GM23338 (cell line): Measurements from ENCODE around the gene ESR1. TPM values are rescaled to one million over a fixed set of nuclear protein-coding genes. Genes with fewer than 3 reads are reported as not detected.

Source experiments
- ATAC-seq: fragments of 200-7000 bp; cut with Tn5 transposase; 3 replicates; pipeline ENCODE4 v1.9.1; 2020
- DNase-seq: peaks from one replicate; pipeline ENCODE4 v3.0.0-alpha.2; 2015; ENCODE audit warnings: low spot score
- H2AFZ ChIP-seq: fragments of 200-600 bp; sonication (generic); 2 replicates; pipeline ENCODE4 v1.8.0; 2016; ENCODE audit warnings: antibody characterized with exemption, mild to moderate bottlenecking, moderate library complexity
- H3F3A ChIP-seq: fragments of 200-600 bp; sonication (generic); replicated peaks from 2 replicates; pipeline ENCODE4 v1.8.0; 2017; ENCODE audit warnings: antibody characterized with exemption, mixed run types, low read depth
- H3K27ac ChIP-seq: fragments of 200-600 bp; sonication (generic); 2 replicates; pipeline ENCODE4 v1.6.1; 2016; ENCODE audit warnings: low read depth
- H3K27me3 ChIP-seq: fragments of 200-600 bp; sonication (generic); 2 replicates; pipeline ENCODE4 v1.8.0; 2016; ENCODE audit warnings: mild to moderate bottlenecking, mixed run types, moderate library complexity; ENCODE audit not compliant: insufficient read depth
- H3K36me3 ChIP-seq: fragments of 200-600 bp; sonication (generic); 2 replicates; pipeline ENCODE4 v1.8.0; 2016; ENCODE audit warnings: mild to moderate bottlenecking; ENCODE audit not compliant: insufficient read depth
- H3K4me1 ChIP-seq: fragments of 200-600 bp; sonication (generic); 2 replicates; pipeline ENCODE4 v1.8.0; 2016; ENCODE audit warnings: mild to moderate bottlenecking, moderate library complexity; ENCODE audit not compliant: insufficient read depth
- H3K4me2 ChIP-seq: fragments of 200-600 bp; sonication (generic); 2 replicates; pipeline ENCODE4 v1.7.1; 2017; ENCODE audit warnings: mixed run types
- H3K4me3 ChIP-seq: fragments of 200-600 bp; sonication (generic); 2 replicates; pipeline ENCODE4 v1.6.1; 2016; ENCODE audit warnings: mixed run types
- H3K79me2 ChIP-seq: fragments of 200-600 bp; sonication (generic); replicated peaks from 2 replicates; pipeline ENCODE4 v1.8.0; 2017; ENCODE audit warnings: mild to moderate bottlenecking; ENCODE audit not compliant: insufficient read depth
- H3K9me2 ChIP-seq: fragments of 200-600 bp; sonication (generic); 2 replicates; pipeline ENCODE4 v1.8.0; 2017; ENCODE audit not compliant: insufficient read depth
- H4K20me1 ChIP-seq: fragments of 200-600 bp; sonication (generic); replicated peaks from 2 replicates; pipeline ENCODE4 v1.8.0; 2017; ENCODE audit warnings: mild to moderate bottlenecking; ENCODE audit not compliant: insufficient read depth
- H3K27ac Mint-ChIP-seq: 2 replicates; pipeline ENCODE4 v1.8.0; 2020; ENCODE audit warnings: inconsistent platforms, mild to moderate bottlenecking, moderate library complexity, mixed read lengths
- H3K27me3 Mint-ChIP-seq: 3 replicates; pipeline ENCODE4 v1.8.0; 2022; ENCODE audit warnings: low read depth, mild to moderate bottlenecking, moderate library complexity, mixed read lengths, inconsistent platforms; ENCODE audit not compliant: insufficient read depth, poor library complexity
- H3K36me3 Mint-ChIP-seq: 3 replicates; pipeline ENCODE4 v1.8.0; 2021; ENCODE audit warnings: low read depth, mild to moderate bottlenecking, inconsistent platforms, moderate library complexity, mixed read lengths
- H3K4me1 Mint-ChIP-seq: 3 replicates; pipeline ENCODE4 v1.8.0; 2020; ENCODE audit warnings: mild to moderate bottlenecking, inconsistent platforms, mixed read lengths
- H3K4me3 Mint-ChIP-seq: 3 replicates; pipeline ENCODE4 v1.8.0; 2021; ENCODE audit warnings: moderate library complexity, mild to moderate bottlenecking, inconsistent platforms, mixed read lengths
- H3K9me3 Mint-ChIP-seq: 3 replicates; pipeline ENCODE4 v1.8.0; 2020; ENCODE audit warnings: moderate library complexity, mild to moderate bottlenecking, inconsistent platforms, mixed read lengths
- CREB1 ChIP-seq: fragments of 250-450 bp; sonication (Bioruptor Pico); IDR thresholded peaks from 2 replicates; pipeline ENCODE4 v1.5.0; 2020; ENCODE audit warnings: low read depth, mild to moderate bottlenecking, moderate library complexity
- EZH2 ChIP-seq: fragments of 200-600 bp; sonication (generic); IDR thresholded peaks from one replicate; pipeline ENCODE4 v1.8.0; 2017; ENCODE audit warnings: antibody characterized with exemption, mild to moderate bottlenecking, low read depth; ENCODE audit not compliant: unreplicated experiment
- EZH2phosphoT487 ChIP-seq: fragments of 200-600 bp; sonication (generic); IDR thresholded peaks from one replicate; pipeline ENCODE4 v1.8.1; 2018; ENCODE audit warnings: antibody characterized with exemption; ENCODE audit not compliant: unreplicated experiment
- ZNF114 ChIP-seq: fragments of 250-450 bp; sonication (Bioruptor Pico); IDR thresholded peaks from 2 replicates; pipeline ENCODE4 v1.5.0; 2020; ENCODE audit warnings: mild to moderate bottlenecking, moderate library complexity
- ZNF331 ChIP-seq: fragments of 250-450 bp; sonication (Bioruptor Pico); IDR thresholded peaks from 2 replicates; pipeline ENCODE4 v1.5.0; 2020; ENCODE audit warnings: low read depth, mild to moderate bottlenecking, moderate library complexity
- polyA plus RNA-seq: library from polyadenylated mRNA; unstranded; fragments of >200 nt; fragmentation: Nextera tagmentation; extraction: Ambion mirVana; gene quantifications from 2 replicates; pipeline ENCODE4 v1.2.1, GENCODE V29; 2016
- total RNA-seq: library from RNA; depleted of rRNA; stranded (reverse); fragments of >200 nt; shearing (Covaris generic); gene quantifications from 2 replicates; pipeline ENCODE4 v1.2.3, GENCODE V29; 2014
- TF ChIP-seq, protein P1 (sequence below), 2 experiments: fragments of 200-600 bp in 1 of 2; sonication (generic) in 1 of 2; conservative IDR thresholded peaks; 2 replicates each; pipeline versions ENCODE4 v1.5.1 to v1.6.1; 2016 to 2017; ENCODE audit warnings: antibody characterized with exemption in 2 of 2, low read depth in 2 of 2, mild to moderate bottlenecking in 2 of 2, moderate library complexity in 1 of 2
- TF ChIP-seq, protein P2 (sequence below): fragments of 250-450 bp; sonication (Bioruptor Pico); IDR thresholded peaks from 2 replicates; pipeline ENCODE4 v1.5.0; 2020; ENCODE audit warnings: mild to moderate bottlenecking, moderate library complexity

ESR1 gene
- total and polyA plus RNA-seq, 2 experiments from 2014 or later: 0.94 TPM; not detected in 1

DNA sequence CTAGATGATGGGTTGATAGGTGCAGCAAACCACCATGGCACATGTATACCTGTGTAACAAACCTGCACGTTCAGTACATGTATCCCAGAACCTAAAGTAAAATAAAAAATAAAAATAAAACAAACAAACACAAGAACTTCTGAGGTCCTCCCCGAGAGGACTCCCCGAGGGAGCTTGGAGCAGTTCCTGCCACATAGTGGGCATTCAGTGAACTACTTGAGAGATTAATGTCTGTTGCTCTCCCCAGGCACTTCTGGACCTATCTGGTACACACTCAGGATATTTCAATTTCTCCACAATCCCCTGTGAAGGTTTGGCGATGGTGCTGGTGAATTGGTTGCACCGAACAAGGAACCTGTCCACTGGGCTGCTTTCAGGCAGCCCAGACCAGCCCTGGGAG is 311.2 kb downstream of the ESR1 start:
- no peak overlapping the region for H2AFZ ChIP-seq
- no peak for ATAC-seq
- Mint-ChIP-seq H3K36me3 (no peaks in the 10 kb centered on the region), H3K9me3 (no peaks in the 10 kb centered on the region), H3K4me3 (no peak overlapping the region), H3K27ac (no peak overlapping the region), H3K4me1 (0 out of 3 replicates have a peak, but pooled peaks cover 6% of the 10 kb centered on the region), H3K27me3 (no peaks in the 10 kb centered on the region)
- H3K4me1 ChIP-seq: peaks cover 8% of the 10 kb centered on the region
- H4K20me1 ChIP-seq: no peaks in the 10 kb centered on the region
- no peak overlapping the region for H3K4me2 ChIP-seq
- no peaks in the 10 kb centered on the region for H3F3A ChIP-seq
- H3K27me3 ChIP-seq: no peaks in the 10 kb centered on the region
- H3K9me2 ChIP-seq: peaks cover 5% of the 10 kb centered on the region; the same call in 1 of the 2 replicates
- DNase-seq: no peak
- TF ChIP-seq EZH2: no peak
- no peak for TF ChIP-seq EZH2phosphoT487
- TF ChIP-seq, protein P1, sequence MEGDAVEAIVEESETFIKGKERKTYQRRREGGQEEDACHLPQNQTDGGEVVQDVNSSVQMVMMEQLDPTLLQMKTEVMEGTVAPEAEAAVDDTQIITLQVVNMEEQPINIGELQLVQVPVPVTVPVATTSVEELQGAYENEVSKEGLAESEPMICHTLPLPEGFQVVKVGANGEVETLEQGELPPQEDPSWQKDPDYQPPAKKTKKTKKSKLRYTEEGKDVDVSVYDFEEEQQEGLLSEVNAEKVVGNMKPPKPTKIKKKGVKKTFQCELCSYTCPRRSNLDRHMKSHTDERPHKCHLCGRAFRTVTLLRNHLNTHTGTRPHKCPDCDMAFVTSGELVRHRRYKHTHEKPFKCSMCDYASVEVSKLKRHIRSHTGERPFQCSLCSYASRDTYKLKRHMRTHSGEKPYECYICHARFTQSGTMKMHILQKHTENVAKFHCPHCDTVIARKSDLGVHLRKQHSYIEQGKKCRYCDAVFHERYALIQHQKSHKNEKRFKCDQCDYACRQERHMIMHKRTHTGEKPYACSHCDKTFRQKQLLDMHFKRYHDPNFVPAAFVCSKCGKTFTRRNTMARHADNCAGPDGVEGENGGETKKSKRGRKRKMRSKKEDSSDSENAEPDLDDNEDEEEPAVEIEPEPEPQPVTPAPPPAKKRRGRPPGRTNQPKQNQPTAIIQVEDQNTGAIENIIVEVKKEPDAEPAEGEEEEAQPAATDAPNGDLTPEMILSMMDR (conservative IDR thresholded peaks at IDR 0.05; ENCODE audit: low read depth in 2 of 2): 0 out of 4 replicates have a peak, but pooled peaks of 1 of the 2 experiments have one; percentile 21
- no peak overlapping the region for H3K27ac ChIP-seq
- no peaks in the 10 kb centered on the region for H3K79me2 ChIP-seq
- no peaks in the 10 kb centered on the region for H3K36me3 ChIP-seq
- no peak overlapping the region for H3K4me3 ChIP-seq

DNA sequence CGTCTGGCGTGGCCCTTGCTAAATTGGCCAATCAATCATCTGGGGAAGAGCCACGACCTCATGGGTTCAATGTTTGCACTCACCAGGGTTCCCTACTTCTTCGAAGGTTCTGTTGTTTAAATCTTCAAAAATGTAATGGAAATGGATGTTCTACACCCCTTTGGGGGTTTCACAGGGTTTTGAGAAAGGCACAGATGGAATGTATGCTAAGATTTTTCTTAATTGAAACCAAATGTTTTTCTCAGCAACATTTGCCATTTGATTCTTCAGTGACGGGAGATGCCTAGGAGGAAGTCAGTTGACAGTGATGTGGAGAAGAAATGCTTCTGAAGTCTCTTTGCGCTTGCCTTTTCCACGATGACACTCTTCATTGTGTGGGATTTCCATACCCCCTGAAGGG is 312.3 kb downstream of the ESR1 start:
- Mint-ChIP-seq H3K4me1 (0 out of 3 replicates have a peak, but pooled peaks cover 6% of the 10 kb centered on the region), H3K4me3 (no peak overlapping the region), H3K27me3 (no peaks in the 10 kb centered on the region), H3K9me3 (no peaks in the 10 kb centered on the region), H3K27ac (no peak overlapping the region), H3K36me3 (no peaks in the 10 kb centered on the region)
- Histone ChIP-seq H3K9me2 (peaks cover 5% of the 10 kb centered on the region; the same call in 1 of the 2 replicates), H2AFZ (no peak overlapping the region), H4K20me1 (no peaks in the 10 kb centered on the region), H3K4me1 (peaks cover 8% of the 10 kb centered on the region), H3F3A (no peaks in the 10 kb centered on the region), H3K27me3 (no peaks in the 10 kb centered on the region), H3K4me3 (no peak overlapping the region), H3K36me3 (no peaks in the 10 kb centered on the region), H3K79me2 (no peaks in the 10 kb centered on the region), H3K27ac (no peak overlapping the region), H3K4me2 (no peak overlapping the region)
- no peak for ATAC-seq
- DNase-seq: no peak
- TF ChIP-seq EZH2 (no peak), CREB1 (CRISPR knock-in tag) (no peak), ZNF331 (CRISPR knock-in tag) (no peak), ZNF114 (CRISPR knock-in tag) (no peak), EZH2phosphoT487 (no peak)
- TF ChIP-seq, protein P2, sequence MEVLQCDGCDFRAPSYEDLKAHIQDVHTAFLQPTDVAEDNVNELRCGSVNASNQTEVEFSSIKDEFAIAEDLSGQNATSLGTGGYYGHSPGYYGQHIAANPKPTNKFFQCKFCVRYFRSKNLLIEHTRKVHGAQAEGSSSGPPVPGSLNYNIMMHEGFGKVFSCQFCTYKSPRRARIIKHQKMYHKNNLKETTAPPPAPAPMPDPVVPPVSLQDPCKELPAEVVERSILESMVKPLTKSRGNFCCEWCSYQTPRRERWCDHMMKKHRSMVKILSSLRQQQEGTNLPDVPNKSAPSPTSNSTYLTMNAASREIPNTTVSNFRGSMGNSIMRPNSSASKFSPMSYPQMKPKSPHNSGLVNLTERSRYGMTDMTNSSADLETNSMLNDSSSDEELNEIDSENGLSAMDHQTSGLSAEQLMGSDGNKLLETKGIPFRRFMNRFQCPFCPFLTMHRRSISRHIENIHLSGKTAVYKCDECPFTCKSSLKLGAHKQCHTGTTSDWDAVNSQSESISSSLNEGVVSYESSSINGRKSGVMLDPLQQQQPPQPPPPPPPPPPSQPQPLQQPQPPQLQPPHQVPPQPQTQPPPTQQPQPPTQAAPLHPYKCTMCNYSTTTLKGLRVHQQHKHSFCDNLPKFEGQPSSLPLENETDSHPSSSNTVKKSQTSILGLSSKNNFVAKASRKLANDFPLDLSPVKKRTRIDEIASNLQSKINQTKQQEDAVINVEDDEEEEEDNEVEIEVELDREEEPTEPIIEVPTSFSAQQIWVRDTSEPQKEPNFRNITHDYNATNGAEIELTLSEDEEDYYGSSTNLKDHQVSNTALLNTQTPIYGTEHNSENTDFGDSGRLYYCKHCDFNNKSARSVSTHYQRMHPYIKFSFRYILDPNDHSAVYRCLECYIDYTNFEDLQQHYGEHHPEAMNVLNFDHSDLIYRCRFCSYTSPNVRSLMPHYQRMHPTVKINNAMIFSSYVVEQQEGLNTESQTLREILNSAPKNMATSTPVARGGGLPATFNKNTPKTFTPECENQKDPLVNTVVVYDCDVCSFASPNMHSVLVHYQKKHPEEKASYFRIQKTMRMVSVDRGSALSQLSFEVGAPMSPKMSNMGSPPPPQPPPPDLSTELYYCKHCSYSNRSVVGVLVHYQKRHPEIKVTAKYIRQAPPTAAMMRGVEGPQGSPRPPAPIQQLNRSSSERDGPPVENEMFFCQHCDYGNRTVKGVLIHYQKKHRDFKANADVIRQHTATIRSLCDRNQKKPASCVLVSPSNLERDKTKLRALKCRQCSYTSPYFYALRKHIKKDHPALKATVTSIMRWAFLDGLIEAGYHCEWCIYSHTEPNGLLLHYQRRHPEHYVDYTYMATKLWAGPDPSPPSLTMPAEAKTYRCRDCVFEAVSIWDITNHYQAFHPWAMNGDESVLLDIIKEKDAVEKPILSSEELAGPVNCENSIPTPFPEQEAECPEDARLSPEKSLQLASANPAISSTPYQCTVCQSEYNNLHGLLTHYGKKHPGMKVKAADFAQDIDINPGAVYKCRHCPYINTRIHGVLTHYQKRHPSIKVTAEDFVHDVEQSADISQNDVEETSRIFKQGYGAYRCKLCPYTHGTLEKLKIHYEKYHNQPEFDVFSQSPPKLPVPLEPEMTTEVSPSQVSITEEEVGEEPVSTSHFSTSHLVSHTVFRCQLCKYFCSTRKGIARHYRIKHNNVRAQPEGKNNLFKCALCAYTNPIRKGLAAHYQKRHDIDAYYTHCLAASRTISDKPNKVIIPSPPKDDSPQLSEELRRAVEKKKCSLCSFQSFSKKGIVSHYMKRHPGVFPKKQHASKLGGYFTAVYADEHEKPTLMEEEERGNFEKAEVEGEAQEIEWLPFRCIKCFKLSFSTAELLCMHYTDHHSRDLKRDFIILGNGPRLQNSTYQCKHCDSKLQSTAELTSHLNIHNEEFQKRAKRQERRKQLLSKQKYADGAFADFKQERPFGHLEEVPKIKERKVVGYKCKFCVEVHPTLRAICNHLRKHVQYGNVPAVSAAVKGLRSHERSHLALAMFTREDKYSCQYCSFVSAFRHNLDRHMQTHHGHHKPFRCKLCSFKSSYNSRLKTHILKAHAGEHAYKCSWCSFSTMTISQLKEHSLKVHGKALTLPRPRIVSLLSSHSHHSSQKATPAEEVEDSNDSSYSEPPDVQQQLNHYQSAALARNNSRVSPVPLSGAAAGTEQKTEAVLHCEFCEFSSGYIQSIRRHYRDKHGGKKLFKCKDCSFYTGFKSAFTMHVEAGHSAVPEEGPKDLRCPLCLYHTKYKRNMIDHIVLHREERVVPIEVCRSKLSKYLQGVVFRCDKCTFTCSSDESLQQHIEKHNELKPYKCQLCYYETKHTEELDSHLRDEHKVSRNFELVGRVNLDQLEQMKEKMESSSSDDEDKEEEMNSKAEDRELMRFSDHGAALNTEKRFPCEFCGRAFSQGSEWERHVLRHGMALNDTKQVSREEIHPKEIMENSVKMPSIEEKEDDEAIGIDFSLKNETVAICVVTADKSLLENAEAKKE (CRISPR knock-in tag): no peak
- TF ChIP-seq, protein P1 (conservative IDR thresholded peaks at IDR 0.05; ENCODE audit: low read depth in 2 of 2): no peak
